COLO829 (cell line): Measurements from ENCODE around the gene GTF2F2.
"Not testable (repeated sequence)": the region's sequence is repeated elsewhere in the genome, so short reads cannot be mapped to it uniquely, and the experiment has no call there.

Source experiments
- DNase-seq: peaks from one replicate; pipeline ENCODE4 v3.0.0; 2012; ENCODE audit warnings: low spot score

GTF2F2 gene

DNA sequence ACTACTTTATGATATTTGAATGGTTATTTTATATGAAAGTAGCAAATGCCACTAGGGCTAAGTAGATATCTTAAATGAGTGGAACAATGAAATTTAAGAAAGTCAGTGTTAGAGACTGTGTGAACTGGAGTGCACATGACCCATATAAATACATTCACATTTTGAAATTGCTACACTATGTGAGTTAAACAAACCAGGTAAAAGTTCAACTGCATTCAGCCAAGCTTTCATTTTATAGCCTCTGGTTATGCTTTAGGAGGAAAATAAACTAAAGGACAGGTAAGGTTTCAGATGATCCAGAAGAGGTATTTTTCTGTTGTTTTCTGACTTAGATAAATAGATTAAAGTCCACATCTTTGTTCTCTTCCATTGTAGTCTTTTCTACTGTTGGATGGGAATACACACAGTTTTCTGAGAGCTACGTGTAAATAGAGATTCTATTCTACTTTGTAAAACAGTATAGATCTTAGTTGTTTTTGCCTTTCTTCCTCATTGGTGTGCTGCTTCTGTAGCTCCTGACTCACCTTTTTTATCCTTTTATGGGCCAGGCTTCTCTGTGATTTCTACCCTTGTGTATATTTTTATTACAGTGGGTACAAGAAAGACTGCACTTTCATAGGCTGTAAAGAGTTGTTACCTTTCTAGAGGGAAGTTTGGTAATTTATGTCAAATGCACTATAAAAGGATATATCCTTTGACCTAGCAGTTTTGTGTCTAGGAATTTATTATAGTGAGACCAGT, 135.1 kb downstream of the GTF2F2 start:
- DNase-seq = no peak

DNA sequence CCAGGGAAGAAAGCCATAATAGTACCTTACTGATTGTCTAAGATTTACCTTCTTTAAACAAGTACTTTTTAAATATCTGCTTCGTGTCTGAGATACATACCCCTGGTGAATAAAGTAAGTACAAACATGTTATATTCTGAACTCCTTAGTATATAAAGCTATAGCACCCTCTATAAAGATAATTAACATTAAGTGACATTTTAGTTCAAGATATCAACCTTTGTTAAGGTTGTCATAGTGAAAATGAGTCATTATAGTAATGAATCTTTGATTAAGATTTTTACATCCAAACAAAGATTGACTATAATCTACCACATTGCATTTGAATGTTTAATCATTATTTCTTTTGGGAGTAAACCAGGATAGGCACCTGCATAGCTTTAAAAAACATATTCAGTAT, 135.9 kb downstream of the GTF2F2 start:
- DNase-seq = no peak

DNA sequence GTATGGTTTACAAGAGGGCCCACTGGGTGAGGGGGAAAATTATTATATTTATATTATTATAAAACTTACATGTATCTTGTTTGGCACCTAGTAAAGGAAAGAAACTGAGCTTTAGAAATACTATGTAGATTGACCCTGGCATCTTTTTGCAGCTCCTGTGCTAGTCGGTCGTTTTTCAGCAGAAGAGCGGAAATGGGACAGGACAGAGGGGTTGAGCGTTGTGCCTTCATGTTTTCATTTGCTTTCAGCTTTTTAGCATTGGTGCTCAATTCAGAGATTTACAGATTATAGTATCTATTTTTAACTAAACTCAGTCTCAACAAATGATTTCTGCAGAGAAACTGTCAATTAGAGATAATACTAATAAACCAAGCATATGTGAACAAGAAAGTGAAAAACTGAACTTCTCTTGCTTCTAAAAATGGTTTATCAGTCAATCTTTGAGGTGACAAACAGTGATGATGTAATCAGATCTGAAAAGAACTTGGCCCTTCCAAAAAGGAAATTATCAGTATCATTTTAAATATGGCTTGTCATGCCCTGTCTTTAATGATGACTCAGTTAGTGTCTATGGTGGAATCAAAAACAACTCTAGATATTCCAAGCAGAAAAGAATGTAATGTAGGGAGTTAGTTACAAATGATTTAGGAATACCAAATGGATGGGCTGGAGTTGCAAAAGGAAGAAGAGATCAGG, 137.5 kb downstream of the GTF2F2 start:
- DNase-seq = no peak

DNA sequence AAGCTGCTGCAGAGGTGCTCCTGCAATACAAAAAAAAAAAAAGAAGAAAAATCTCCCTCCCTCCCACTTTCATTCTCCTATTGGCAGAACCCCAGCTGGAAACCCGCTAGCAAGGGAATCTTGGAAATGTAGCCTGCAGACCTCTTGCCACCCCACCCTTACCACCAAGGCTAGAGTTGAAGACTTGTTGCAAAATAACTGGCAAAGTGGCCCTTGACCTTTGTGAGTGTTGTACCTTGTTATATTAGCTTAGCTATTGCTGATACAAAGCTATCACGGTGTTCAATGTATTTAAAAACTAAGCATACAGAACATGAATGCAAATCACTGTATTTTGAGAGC, 138.0 kb downstream of the GTF2F2 start:
- DNase-seq = no peak

GRCh38 chr13:45267215-45267614, 146.9 kb downstream of the GTF2F2 start:
- no peak for DNase-seq

GRCh38 chr13:45269204-45269603, 148.9 kb downstream of the GTF2F2 start:
- DNase-seq = no peak

GRCh38 chr13:45276913-45277312, 156.6 kb downstream of the GTF2F2 start:
- DNase-seq = no peak

- peak; percentile 66 for DNase-seq
Measured at GRCh38 chr13:45278096-45278645, 157.9 kb downstream of the GTF2F2 start.

GRCh38 chr13:45280011-45280410, 159.7 kb downstream of the GTF2F2 start:
- DNase-seq = no peak

DNA sequence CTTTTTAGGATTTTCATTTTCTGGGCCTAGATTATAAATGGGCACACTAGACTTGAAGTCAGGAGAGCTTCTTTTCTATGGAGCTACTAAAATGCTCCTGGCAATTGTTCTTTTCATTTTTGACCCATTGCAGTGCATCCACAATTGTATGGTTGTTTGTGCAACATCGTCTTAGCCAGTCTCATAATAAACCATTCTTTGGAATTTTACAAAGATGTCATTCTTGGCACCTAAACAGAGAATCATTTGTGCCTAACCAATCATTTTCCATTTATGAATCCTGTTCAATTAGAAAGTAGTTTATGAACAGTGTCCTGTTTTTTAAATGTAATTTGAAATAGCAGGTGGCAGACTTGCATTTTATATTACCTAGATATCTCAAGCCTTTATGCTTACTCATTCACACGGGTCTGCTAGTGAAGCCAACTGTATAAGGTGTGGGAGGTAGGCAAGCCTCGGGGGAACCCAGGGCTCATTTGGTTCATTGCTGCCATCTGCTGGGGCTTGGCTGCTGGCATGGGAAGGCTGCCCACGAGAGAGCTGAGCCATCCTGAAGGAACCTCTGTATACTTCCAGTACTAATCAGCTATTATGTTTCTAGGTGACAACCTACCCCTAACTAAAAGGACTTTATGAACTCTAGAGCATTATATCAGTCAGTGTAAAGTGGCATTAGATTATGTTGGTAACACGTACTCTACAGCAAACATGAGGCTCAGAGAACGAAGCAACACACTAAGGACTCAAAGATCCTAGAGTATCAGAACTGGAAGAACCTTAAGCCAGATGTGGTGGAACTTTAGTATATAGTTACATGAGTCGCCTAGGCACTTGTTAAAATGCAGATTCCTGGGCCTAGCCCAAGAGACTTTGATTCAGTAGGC, 160.7 kb downstream of the GTF2F2 start:
- DNase-seq = peak; percentile 91

DNA sequence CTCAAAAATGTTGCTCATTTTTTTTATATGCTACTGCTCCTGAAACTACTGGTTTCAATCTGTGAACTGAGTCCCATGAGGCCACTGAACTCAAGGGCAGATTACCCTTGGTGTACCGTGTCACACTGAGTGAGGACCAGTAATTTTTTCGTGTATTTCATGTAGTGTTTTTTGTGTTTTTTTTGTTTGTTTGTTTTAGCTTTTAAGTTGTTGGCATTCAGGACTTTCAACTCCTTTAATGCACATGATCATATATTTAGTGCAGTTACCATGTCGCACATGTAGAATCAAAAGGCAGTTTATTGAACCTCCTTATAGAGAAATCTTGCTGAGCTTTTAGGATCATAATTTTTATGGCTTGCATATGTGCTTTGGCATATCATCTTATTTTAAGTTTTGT, 162.7 kb downstream of the GTF2F2 start:
- DNase-seq = no peak

GRCh38 chr13:45289936-45290563, 169.7 kb downstream of the GTF2F2 start:
- peak; percentile 15 for DNase-seq

DNA sequence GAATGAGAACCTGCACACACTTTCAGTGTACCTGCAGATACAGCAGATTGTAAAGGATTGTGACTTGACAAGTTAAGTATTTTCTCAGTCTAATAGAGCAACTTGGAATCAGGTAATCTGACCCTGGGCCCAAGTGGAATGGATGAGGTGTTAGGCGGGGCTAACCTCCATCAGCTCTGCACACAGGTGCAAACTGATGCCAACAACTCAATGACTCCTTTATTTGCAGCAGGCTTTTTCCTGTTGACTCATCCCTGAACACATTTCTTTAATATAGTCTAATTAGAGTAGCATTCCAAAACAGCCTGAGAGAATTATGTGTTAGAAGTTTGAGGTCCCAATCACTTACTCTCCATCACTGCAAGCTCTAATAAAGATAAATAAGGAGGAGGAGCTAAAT, 171.9 kb downstream of the GTF2F2 start:
- DNase-seq = no peak

DNA sequence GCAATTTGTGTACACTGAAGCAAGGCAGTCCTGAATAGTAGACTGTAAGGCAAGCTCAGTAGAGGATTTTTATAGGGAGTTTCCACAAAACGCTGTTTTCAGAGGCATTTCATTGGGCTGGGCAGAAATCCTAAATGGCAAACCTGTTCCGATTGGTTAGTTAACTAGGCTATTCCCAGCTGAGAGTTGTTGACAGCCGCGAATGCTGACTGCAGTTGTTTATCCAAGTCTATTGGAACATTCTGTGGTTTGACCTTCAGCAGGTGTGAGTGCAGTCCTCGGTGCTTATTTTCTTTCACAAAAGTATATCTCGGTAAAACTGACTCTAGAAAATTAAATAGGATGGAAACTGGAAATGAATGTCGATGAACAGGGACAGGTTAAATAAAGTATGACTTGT, 175.2 kb downstream of the GTF2F2 start:
- DNase-seq = no peak

- DNase-seq = no peak
Measured at GRCh38 chr13:45296259-45296658, 175.9 kb downstream of the GTF2F2 start.

GRCh38 chr13:45297456-45298205, 177.3 kb downstream of the GTF2F2 start:
- no peak for DNase-seq

GRCh38 chr13:45298206-45298505, 177.8 kb downstream of the GTF2F2 start:
- no peak for DNase-seq

- not testable (repeated sequence) for DNase-seq
Measured at GRCh38 chr13:45298550-45298949, 178.2 kb downstream of the GTF2F2 start.

- DNase-seq = no peak
Measured at GRCh38 chr13:45299194-45299593, 178.9 kb downstream of the GTF2F2 start.

DNA sequence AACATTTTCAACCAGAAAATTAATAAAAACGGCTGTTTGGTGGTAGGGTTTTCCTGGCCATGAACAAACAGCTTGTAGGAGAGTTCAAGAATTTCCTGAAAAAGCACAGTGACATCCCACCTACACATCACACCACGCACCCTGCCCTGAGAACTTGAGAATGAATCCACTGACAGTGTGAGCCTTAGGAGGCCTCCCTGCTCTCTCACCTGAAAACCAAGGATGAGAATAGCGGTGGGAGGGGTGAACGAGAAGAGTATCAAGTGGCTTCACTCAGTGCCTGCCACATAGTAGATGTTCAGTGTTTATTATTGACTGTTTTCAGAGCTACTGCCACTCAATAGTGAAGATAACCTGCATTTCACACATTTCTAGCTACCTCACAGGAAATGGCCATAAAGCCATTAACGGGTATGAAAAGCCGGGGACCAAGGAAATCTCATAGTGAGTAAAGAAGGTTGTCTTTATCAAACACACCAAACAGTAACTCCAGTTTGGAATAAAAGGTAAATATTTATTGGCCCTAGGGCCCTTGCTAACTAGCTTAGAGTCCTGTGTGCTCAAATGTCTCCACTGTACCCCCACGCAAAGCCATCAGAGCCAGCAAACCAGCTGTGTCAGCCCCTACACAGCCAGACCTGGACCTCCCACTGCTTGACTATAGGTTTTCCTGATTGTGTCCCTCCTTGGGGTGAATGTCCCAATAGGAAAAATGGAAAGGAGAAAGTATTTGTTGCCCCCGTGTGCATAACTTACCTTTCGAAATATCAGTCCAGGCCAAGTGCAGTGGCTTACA, 180.1 kb downstream of the GTF2F2 start:
- no peak for DNase-seq

DNA sequence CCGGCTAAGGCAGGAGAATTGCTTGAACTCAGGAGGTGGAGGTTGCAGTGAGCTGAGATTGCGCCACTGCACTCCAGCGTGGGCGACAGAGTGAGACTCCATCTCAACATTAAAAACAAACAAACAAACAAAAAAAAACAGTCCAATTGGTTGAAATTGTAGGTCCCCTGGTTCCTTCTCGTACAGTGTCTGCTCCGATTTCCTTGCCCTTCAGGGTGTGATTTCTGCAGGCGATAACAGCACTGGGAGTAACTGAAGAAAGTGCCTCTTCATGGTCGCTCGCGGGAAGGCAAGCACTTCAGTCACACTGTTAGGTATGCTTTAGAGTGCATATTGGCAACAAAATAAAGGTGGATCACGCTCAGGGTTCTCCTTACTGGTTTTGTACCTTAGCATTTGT, 181.0 kb downstream of the GTF2F2 start:
- no peak for DNase-seq
